ENCODE measurements around the gene MSI2. TPM values are rescaled to one million over a fixed set of nuclear protein-coding genes. Genes with fewer than 3 reads are reported as not detected.
"Not testable (repeated sequence)": the region's sequence is repeated elsewhere in the genome, so short reads cannot be mapped to it uniquely, and the experiment has no call there.

MSI2 gene
- 10 to 100 TPM; 40.6 to 56.2 (median 54.3) TPM for total RNA-seq

GRCh38 chr17:57255776-57256681 lies at the start of gene MSI2:
MSI2 (plus strand) TSS chr17:57256523; CDS start chr17:57256743, 220 bp downstream.
- Mint-ChIP-seq H3K9me3 (no peaks in the 10 kb centered on the region), H3K36me3 (ENCODE audit: insufficient read depth) (peaks cover 9% of the 10 kb centered on the region), H3K27me3 (ENCODE audit: low read depth) (no peaks in the 10 kb centered on the region), H3K4me3 (peak within 1 kb of the TSS; percentile 94), H3K4me1 (ENCODE audit: low read depth) (peaks cover 39% of the 10 kb centered on the region)
- ATAC-seq, result peak; percentile 82 to 83
- DNase-seq, result peak; percentile 94

- Mint-ChIP-seq H3K27me3 (ENCODE audit: low read depth) (peaks cover 4% of the 10 kb centered on the region), H3K36me3 (ENCODE audit: insufficient read depth) (no peaks in the 10 kb centered on the region)
Measured at GRCh38 chr17:57206928-57207327, 49.4 kb upstream of the MSI2 start.

GRCh38 chr17:57207396-57207795 lies 48.9 kb upstream of the MSI2 start:
- ATAC-seq, result no peak
- Mint-ChIP-seq H3K9me3 (peaks cover 13% of the 10 kb centered on the region), H3K4me3 (no peak overlapping the region), H3K4me1 (ENCODE audit: low read depth) (no peaks in the 10 kb centered on the region), H3K27me3 (ENCODE audit: low read depth) (peaks cover 6% of the 10 kb centered on the region), H3K36me3 (ENCODE audit: insufficient read depth) (no peaks in the 10 kb centered on the region)
- no peak for DNase-seq

More at GRCh38 chr17:57206928-57207327, 49.4 kb upstream of the MSI2 start:
- H3K4me1 Mint-ChIP-seq (ENCODE audit: low read depth), result no peaks in the 10 kb centered on the region
- no peak for DNase-seq
- ATAC-seq, result no peak
- H3K4me3 Mint-ChIP-seq, result no peak overlapping the region
- H3K9me3 Mint-ChIP-seq, result peaks cover 13% of the 10 kb centered on the region

GRCh38 chr17:57210224-57210553 lies 46.1 kb upstream of the MSI2 start:
- no peak overlapping the region for H3K4me3 Mint-ChIP-seq
- H3K4me1 Mint-ChIP-seq (ENCODE audit: low read depth), result no peaks in the 10 kb centered on the region
- H3K36me3 Mint-ChIP-seq (ENCODE audit: insufficient read depth), result no peaks in the 10 kb centered on the region
- peaks cover 9% of the 10 kb centered on the region for H3K27me3 Mint-ChIP-seq (ENCODE audit: low read depth)
- peaks cover 13% of the 10 kb centered on the region for H3K9me3 Mint-ChIP-seq
- no peak for ATAC-seq
- no peak for DNase-seq

GRCh38 chr17:57210972-57211411 lies 45.3 kb upstream of the MSI2 start:
- Mint-ChIP-seq H3K9me3 (peaks cover 13% of the 10 kb centered on the region), H3K4me1 (ENCODE audit: low read depth) (no peaks in the 10 kb centered on the region), H3K36me3 (ENCODE audit: insufficient read depth) (no peaks in the 10 kb centered on the region), H3K27me3 (ENCODE audit: low read depth) (peaks cover 14% of the 10 kb centered on the region), H3K4me3 (no peak overlapping the region)
- ATAC-seq (no peak), DNase-seq (no peak)

- no peaks in the 10 kb centered on the region for H3K4me1 Mint-ChIP-seq (ENCODE audit: low read depth)
- H3K27me3 Mint-ChIP-seq (ENCODE audit: low read depth), result peaks cover 15% of the 10 kb centered on the region
- H3K4me3 Mint-ChIP-seq, result no peak overlapping the region
- DNase-seq (no peak), ATAC-seq (no peak)
- no peaks in the 10 kb centered on the region for H3K36me3 Mint-ChIP-seq (ENCODE audit: insufficient read depth)
- H3K9me3 Mint-ChIP-seq, result peaks cover 13% of the 10 kb centered on the region
Measured at GRCh38 chr17:57211543-57211942, 44.8 kb upstream of the MSI2 start.

GRCh38 chr17:57213180-57213825 lies 43.0 kb upstream of the MSI2 start:
- Mint-ChIP-seq H3K36me3 (ENCODE audit: insufficient read depth) (no peaks in the 10 kb centered on the region), H3K9me3 (peaks cover 5% of the 10 kb centered on the region), H3K27me3 (ENCODE audit: low read depth) (peaks cover 18% of the 10 kb centered on the region), H3K4me3 (no peak overlapping the region), H3K4me1 (ENCODE audit: low read depth) (no peaks in the 10 kb centered on the region)
- no peak for DNase-seq
- ATAC-seq, result no peak

- Mint-ChIP-seq H3K27me3 (ENCODE audit: low read depth) (peaks cover 20% of the 10 kb centered on the region), H3K4me3 (no peak overlapping the region), H3K36me3 (ENCODE audit: insufficient read depth) (no peaks in the 10 kb centered on the region), H3K9me3 (no peaks in the 10 kb centered on the region), H3K4me1 (ENCODE audit: low read depth) (no peaks in the 10 kb centered on the region)
- ATAC-seq, result no peak
- DNase-seq, result no peak
Measured at GRCh38 chr17:57215317-57215716, 41.0 kb upstream of the MSI2 start.

- ATAC-seq, result no peak
- DNase-seq, result no peak
Measured at GRCh38 chr17:57221366-57222350, 34.7 kb upstream of the MSI2 start.

GRCh38 chr17:57222422-57222821 lies 33.9 kb upstream of the MSI2 start:
- not testable (repeated sequence) for H3K27me3 Mint-ChIP-seq (ENCODE audit: low read depth); H3K36me3 Mint-ChIP-seq (ENCODE audit: insufficient read depth); H3K4me1 Mint-ChIP-seq (ENCODE audit: low read depth); ATAC-seq; H3K4me3 Mint-ChIP-seq; DNase-seq
- H3K9me3 Mint-ChIP-seq, result peaks cover 15% of the 10 kb centered on the region

More at GRCh38 chr17:57221366-57222350, 34.7 kb upstream of the MSI2 start:
- no peaks in the 10 kb centered on the region for H3K4me1 Mint-ChIP-seq (ENCODE audit: low read depth)
- H3K9me3 Mint-ChIP-seq, result peaks cover 15% of the 10 kb centered on the region
- no peaks in the 10 kb centered on the region for H3K36me3 Mint-ChIP-seq (ENCODE audit: insufficient read depth)
- H3K27me3 Mint-ChIP-seq (ENCODE audit: low read depth), result peaks cover 7% of the 10 kb centered on the region
- no peak overlapping the region for H3K4me3 Mint-ChIP-seq

GRCh38 chr17:57225127-57225526 lies 31.2 kb upstream of the MSI2 start:
- no peaks in the 10 kb centered on the region for H3K4me1 Mint-ChIP-seq (ENCODE audit: low read depth)
- no peak overlapping the region for H3K4me3 Mint-ChIP-seq
- H3K9me3 Mint-ChIP-seq, result peaks cover 15% of the 10 kb centered on the region
- DNase-seq (no peak), ATAC-seq (no peak)
- no peaks in the 10 kb centered on the region for H3K36me3 Mint-ChIP-seq (ENCODE audit: insufficient read depth)
- peaks cover 4% of the 10 kb centered on the region for H3K27me3 Mint-ChIP-seq (ENCODE audit: low read depth)

GRCh38 chr17:57226793-57227192 lies 29.5 kb upstream of the MSI2 start:
- H3K9me3 Mint-ChIP-seq, result peaks cover 10% of the 10 kb centered on the region
- DNase-seq (no peak), ATAC-seq (no peak)
- H3K27me3 Mint-ChIP-seq (ENCODE audit: low read depth), result peaks cover 8% of the 10 kb centered on the region
- no peak overlapping the region for H3K4me3 Mint-ChIP-seq
- H3K36me3 Mint-ChIP-seq (ENCODE audit: insufficient read depth), result no peaks in the 10 kb centered on the region
- H3K4me1 Mint-ChIP-seq (ENCODE audit: low read depth), result no peaks in the 10 kb centered on the region

- no peak for DNase-seq
- peaks cover 3% of the 10 kb centered on the region for H3K9me3 Mint-ChIP-seq
- H3K4me3 Mint-ChIP-seq, result no peak overlapping the region
- no peaks in the 10 kb centered on the region for H3K36me3 Mint-ChIP-seq (ENCODE audit: insufficient read depth)
- no peaks in the 10 kb centered on the region for H3K4me1 Mint-ChIP-seq (ENCODE audit: low read depth)
- peaks cover 19% of the 10 kb centered on the region for H3K27me3 Mint-ChIP-seq (ENCODE audit: low read depth)
- ATAC-seq, result no peak
Measured at GRCh38 chr17:57228911-57229310, 27.4 kb upstream of the MSI2 start.

Measured in activated T-cell treated with anti-CD3 and anti-CD28 coated beads, Interleukin-2, amount 50 U/mL, for 4 hours (primary cell).